HFF-Myc (cell line): ENCODE data around the gene ADAM19.
A peak's percentile ranks its signal among the peaks of the same experiment; 100 is the strongest.

Experiments used
- DNase-seq: peaks from one replicate; pipeline ENCODE4 v3.0.0-alpha.2; 2011; ENCODE audit warnings: low read depth; ENCODE audit errors: extremely low read depth
- H3K4me3 ChIP-seq: replicated peaks from 2 replicates; pipeline ENCODE4 v1.5.1; 2011; ENCODE audit warnings: low read depth, mild to moderate bottlenecking, control low read depth, low read length
- TF ChIP-seq, protein P1 (sequence below): IDR thresholded peaks from 2 replicates; pipeline ENCODE4 v1.5.1; 2012; ENCODE audit warnings: mild to moderate bottlenecking, low read depth, low read length, control low read depth; ENCODE audit errors: missing control alignments

The ADAM19 gene

DNA sequence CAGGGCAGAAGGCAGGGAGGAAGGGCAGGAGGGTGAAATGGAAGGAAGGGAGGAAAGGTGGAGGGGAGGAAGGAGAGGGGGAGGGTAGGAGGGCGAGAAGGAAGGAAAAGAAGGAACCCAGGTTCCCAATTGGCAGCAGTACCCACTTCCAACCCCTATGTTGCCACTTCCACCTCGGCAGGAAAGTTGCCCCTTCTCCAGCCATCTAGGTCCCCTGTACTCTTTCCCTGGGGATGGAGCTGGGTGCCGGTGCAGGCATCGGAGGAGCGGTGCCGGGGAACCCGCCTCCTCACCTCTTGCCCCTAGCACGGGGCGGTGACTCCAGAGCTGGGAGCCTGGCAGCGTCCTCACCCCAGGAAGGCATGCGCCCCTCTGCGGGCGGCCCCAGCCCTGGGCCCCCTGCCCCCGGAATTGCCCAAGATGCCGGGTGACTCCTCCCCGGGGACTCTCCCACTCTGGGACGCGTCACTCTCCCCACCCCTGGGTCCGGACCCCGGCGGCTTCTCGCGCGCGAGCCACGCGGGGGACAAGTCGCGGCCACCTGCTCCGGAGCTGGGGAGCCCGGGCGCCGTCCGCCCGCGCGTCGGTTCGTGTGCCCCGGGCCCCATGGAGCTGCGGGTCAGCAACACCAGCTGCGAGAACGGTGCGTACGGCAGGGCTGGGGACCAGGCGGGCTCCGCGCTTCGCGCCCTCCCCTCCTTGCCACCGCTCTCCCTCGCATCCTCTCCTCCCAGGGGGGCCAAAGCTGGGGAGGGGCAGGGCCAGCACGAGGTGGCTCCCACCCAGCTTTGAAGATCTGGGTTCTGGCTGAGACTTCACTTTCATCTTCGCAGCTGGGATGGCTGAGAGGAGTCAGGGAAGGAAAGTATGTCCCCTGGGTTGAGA lies 115.6 kb downstream of the ADAM19 start, which contains the start of gene NIPAL4:
Gene NIPAL4, plus strand, starts transcription at position 499 of the 885 bp plus-strand sequence. Its CDS starts 108 bp downstream, at position 607.
- no peak for DNase-seq
- TF ChIP-seq, protein P1, sequence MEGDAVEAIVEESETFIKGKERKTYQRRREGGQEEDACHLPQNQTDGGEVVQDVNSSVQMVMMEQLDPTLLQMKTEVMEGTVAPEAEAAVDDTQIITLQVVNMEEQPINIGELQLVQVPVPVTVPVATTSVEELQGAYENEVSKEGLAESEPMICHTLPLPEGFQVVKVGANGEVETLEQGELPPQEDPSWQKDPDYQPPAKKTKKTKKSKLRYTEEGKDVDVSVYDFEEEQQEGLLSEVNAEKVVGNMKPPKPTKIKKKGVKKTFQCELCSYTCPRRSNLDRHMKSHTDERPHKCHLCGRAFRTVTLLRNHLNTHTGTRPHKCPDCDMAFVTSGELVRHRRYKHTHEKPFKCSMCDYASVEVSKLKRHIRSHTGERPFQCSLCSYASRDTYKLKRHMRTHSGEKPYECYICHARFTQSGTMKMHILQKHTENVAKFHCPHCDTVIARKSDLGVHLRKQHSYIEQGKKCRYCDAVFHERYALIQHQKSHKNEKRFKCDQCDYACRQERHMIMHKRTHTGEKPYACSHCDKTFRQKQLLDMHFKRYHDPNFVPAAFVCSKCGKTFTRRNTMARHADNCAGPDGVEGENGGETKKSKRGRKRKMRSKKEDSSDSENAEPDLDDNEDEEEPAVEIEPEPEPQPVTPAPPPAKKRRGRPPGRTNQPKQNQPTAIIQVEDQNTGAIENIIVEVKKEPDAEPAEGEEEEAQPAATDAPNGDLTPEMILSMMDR: no peak

DNA sequence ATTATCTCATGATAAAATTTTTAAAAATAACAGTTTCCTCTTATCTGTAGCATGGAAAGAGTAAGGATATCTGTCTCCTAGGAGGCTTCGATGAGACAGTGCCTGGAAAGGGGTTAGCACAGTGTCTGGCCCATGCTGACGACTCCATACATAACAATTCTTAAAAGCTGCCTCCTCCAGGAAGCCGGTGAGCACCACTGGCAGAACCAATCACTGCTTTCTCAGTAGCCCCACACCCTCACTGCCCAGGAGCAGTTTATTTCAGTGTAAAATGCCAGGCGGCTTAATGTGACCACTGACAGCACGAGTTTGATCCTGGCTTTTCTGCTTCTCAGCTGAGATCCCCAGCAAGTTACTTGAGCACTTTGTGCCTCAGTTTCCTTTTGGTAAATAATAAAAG lies 116.7 kb downstream of the ADAM19 start:
- H3K4me3 ChIP-seq: no peak overlapping the region
- TF ChIP-seq, protein P1: no peak
- no peak for DNase-seq

More for the DNA sequence above, 115.6 kb downstream of the ADAM19 start, which contains the start of gene NIPAL4:
- H3K4me3 ChIP-seq: peak within 1 kb of the TSS; percentile 44

DNA sequence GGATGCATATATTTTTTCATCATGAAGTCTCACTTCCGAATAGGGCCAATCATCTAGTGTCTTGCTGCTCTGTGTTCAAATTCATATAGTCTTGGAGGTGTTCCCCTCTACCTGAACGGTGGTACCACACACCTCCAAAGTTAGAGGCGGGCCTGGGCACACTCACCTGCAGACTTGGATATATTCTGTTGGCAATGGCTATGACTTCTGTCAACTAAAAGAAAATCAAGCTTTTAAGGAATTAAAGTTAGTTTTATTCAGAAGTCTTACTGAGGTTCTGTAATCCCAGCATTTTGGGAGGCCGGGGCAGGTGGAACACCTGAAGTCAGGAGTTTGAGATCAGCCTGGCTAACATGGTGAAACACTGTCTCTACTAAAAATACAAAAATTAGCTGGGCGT lies 118.2 kb downstream of the ADAM19 start:
- no peak overlapping the region for H3K4me3 ChIP-seq
- TF ChIP-seq, protein P1: no peak
- DNase-seq: no peak

DNA sequence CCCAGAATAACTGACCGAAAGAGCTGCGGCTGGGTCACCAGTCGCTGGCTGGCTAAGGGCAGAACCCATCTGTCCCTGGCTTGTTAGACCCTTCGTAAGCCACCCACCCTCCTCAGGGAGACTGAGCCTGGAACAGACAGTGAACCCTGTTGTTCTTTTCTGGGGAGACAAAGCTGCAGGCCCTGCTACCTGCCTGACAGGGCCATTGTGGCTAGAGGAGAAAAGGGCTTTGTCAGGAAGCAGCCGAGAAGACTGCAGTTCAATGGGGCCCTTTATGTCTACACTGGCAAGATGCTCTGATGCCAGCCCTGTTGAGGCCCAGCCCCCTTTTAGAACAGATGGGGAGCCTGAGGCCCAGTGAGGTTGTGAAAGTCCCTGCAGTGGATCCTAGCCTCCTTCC lies 119.3 kb downstream of the ADAM19 start:
- H3K4me3 ChIP-seq: no peak overlapping the region
- DNase-seq: no peak
- TF ChIP-seq, protein P1: no peak

DNA sequence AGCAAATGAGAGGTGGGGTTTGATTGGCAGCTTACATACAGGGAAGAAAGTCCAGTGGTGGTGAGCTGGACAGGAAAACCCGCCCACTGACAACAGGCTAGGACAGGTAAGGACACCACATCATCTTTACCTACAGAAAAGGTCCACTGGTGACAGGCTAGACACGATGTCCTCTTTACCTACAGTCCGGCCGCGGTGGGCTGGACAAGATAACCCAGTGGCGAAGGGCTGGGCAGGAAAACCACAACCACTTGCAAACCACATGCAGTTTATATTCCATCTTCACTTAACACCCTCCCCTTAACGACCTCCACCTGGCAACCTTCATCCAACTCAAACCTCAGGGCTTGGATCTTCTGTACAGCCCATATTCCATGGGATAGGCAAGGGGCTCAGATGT lies 120.5 kb downstream of the ADAM19 start:
- no peak for DNase-seq
- TF ChIP-seq, protein P1: no peak
- no peak overlapping the region for H3K4me3 ChIP-seq

DNA sequence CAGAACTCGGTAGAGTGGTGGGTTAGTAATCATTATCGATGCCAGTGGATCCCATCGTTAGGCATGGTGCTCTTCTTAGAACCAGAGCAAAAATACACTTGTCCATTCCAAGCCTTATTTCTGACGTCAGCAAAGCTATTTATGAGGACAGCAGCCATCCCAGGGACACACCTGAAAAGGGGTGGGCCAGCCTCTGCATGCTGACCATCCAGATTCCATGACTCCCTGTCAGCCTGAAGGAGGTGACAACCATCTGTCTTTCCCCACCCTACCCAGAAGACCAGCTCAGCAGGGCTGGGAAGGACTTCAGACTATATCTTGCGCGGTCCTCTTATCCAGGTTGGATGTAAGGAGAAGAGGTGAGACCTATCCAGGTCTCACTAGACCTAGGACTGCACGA lies 121.3 kb downstream of the ADAM19 start:
- TF ChIP-seq, protein P1: no peak
- no peak overlapping the region for H3K4me3 ChIP-seq
- DNase-seq: no peak

DNA sequence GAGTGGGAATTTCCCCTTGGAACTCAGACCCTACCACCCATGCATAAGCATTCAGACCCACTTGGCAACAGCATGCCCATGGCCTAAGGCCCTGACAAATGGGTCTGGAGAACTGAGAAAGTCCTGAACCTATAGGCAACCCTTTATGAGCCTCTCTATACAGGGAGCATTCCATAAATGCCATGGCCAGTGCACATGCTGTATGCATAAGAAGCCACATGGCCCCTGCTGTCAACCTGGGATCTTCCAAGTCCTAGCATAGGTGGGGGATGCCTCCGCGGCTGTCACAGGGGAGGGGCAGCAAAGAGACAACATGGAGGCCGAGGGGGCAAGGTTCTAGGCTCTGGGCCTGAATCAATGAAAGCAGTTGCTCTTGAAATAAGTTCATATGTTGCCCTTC lies 123.8 kb downstream of the ADAM19 start:
- TF ChIP-seq, protein P1: no peak

More for the DNA sequence above, 123.8 kb downstream of the ADAM19 start:
- DNase-seq: no peak
- no peak overlapping the region for H3K4me3 ChIP-seq
